H1 (cell line): Measurements from ENCODE around the gene NCEH1. TPM values are rescaled to one million over a fixed set of nuclear protein-coding genes. Genes with fewer than 3 reads are reported as not detected.

Experiments used
- CEBPB ChIP-seq: IDR thresholded peaks from 2 replicates; pipeline ENCODE4 v1.6.1; 2012; ENCODE audit warnings: low read depth, low read length
- EZH2 ChIP-seq: fragments of 200-600 bp; sonication (generic); IDR thresholded peaks from 2 replicates; pipeline ENCODE4 v1.7.1; 2012; ENCODE audit warnings: low read depth, mild to moderate bottlenecking, moderate library complexity, low read length, inconsistent platforms; ENCODE audit not compliant: severe bottlenecking
- JUND ChIP-seq: IDR thresholded peaks from 2 replicates; pipeline ENCODE4 v1.6.1; 2011; ENCODE audit warnings: mild to moderate bottlenecking, improper control_type of control experiment, low read length
- POLR2AphosphoS5 ChIP-seq: IDR thresholded peaks from 2 replicates; pipeline ENCODE4 v1.6.1; 2011; ENCODE audit warnings: low read depth, low read length
- POU5F1 ChIP-seq: IDR thresholded peaks from 2 replicates; pipeline ENCODE4 v1.6.1; 2011; ENCODE audit warnings: low read depth, mild to moderate bottlenecking, low read length, moderate library complexity
- polyA plus RNA-seq, 7 experiments: library from polyadenylated mRNA; depleted of rRNA in 3 of 7; stranded (reverse) in 5 of 7; unstranded in 2 of 7; fragments of >200 nt in 5 of 7; fragments of 200-250 nt in 2 of 7; gene quantifications; 1 replicate in 5 of 7; 2 replicates in 1 of 7; 4 replicates in 1 of 7; pipeline versions ENCODE4 v1.2.1 to v1.2.3, GENCODE V29; 2011 to 2013; ENCODE audit warnings: missing spikeins in 2 of 7, mixed read lengths in 2 of 7
- total RNA-seq: library from RNA; stranded (reverse); fragmentation: NEBNext Ultra II Directional; extraction: Animal tissue kit (Norgen Biotek cat#: 25700); gene quantifications from 2 replicates; pipeline ENCODE4 v1.2.1, GENCODE V29; 2021
- TF ChIP-seq, protein P1 (sequence below): fragments of 300-600 bp; sonication (generic); IDR thresholded peaks from 2 replicates; pipeline ENCODE4 v1.7.1; 2012; ENCODE audit warnings: low read length, moderate library complexity, mild to moderate bottlenecking, inconsistent platforms; ENCODE audit not compliant: insufficient replicate concordance

NCEH1 gene
- total and polyA plus RNA-seq, 2 of the 8 experiments (the other 6 are each of a cell fraction or from before 2014, with no cell fraction given), result 2.2 to 6.4 TPM

DNA sequence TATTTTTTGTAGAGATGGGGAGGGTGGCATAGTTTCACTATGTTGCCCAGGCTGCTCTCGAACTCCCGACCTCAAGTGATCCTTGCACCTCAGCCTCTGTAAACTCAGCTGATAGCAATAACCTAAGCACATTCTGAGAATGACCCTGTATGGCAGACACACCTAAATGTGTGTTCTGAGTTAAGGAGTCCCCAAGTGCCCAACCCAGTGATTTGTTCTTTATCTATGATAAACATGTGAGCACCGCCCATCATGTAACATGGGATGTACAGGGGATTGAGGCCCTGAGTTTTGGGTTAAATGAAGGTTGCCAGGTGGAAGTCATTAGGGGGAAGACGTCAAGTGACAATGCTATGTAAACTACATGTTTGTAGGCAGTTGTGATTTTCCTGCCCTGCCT lies 5.7 kb downstream of the NCEH1 start (continued):
- TF ChIP-seq, protein P1, sequence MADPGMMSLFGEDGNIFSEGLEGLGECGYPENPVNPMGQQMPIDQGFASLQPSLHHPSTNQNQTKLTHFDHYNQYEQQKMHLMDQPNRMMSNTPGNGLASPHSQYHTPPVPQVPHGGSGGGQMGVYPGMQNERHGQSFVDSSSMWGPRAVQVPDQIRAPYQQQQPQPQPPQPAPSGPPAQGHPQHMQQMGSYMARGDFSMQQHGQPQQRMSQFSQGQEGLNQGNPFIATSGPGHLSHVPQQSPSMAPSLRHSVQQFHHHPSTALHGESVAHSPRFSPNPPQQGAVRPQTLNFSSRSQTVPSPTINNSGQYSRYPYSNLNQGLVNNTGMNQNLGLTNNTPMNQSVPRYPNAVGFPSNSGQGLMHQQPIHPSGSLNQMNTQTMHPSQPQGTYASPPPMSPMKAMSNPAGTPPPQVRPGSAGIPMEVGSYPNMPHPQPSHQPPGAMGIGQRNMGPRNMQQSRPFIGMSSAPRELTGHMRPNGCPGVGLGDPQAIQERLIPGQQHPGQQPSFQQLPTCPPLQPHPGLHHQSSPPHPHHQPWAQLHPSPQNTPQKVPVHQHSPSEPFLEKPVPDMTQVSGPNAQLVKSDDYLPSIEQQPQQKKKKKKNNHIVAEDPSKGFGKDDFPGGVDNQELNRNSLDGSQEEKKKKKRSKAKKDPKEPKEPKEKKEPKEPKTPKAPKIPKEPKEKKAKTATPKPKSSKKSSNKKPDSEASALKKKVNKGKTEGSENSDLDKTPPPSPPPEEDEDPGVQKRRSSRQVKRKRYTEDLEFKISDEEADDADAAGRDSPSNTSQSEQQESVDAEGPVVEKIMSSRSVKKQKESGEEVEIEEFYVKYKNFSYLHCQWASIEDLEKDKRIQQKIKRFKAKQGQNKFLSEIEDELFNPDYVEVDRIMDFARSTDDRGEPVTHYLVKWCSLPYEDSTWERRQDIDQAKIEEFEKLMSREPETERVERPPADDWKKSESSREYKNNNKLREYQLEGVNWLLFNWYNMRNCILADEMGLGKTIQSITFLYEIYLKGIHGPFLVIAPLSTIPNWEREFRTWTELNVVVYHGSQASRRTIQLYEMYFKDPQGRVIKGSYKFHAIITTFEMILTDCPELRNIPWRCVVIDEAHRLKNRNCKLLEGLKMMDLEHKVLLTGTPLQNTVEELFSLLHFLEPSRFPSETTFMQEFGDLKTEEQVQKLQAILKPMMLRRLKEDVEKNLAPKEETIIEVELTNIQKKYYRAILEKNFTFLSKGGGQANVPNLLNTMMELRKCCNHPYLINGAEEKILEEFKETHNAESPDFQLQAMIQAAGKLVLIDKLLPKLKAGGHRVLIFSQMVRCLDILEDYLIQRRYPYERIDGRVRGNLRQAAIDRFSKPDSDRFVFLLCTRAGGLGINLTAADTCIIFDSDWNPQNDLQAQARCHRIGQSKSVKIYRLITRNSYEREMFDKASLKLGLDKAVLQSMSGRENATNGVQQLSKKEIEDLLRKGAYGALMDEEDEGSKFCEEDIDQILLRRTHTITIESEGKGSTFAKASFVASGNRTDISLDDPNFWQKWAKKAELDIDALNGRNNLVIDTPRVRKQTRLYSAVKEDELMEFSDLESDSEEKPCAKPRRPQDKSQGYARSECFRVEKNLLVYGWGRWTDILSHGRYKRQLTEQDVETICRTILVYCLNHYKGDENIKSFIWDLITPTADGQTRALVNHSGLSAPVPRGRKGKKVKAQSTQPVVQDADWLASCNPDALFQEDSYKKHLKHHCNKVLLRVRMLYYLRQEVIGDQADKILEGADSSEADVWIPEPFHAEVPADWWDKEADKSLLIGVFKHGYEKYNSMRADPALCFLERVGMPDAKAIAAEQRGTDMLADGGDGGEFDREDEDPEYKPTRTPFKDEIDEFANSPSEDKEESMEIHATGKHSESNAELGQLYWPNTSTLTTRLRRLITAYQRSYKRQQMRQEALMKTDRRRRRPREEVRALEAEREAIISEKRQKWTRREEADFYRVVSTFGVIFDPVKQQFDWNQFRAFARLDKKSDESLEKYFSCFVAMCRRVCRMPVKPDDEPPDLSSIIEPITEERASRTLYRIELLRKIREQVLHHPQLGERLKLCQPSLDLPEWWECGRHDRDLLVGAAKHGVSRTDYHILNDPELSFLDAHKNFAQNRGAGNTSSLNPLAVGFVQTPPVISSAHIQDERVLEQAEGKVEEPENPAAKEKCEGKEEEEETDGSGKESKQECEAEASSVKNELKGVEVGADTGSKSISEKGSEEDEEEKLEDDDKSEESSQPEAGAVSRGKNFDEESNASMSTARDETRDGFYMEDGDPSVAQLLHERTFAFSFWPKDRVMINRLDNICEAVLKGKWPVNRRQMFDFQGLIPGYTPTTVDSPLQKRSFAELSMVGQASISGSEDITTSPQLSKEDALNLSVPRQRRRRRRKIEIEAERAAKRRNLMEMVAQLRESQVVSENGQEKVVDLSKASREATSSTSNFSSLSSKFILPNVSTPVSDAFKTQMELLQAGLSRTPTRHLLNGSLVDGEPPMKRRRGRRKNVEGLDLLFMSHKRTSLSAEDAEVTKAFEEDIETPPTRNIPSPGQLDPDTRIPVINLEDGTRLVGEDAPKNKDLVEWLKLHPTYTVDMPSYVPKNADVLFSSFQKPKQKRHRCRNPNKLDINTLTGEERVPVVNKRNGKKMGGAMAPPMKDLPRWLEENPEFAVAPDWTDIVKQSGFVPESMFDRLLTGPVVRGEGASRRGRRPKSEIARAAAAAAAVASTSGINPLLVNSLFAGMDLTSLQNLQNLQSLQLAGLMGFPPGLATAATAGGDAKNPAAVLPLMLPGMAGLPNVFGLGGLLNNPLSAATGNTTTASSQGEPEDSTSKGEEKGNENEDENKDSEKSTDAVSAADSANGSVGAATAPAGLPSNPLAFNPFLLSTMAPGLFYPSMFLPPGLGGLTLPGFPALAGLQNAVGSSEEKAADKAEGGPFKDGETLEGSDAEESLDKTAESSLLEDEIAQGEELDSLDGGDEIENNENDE, result no peak
- TF ChIP-seq JUND, result no peak
- TF ChIP-seq CEBPB, result no peak
- TF ChIP-seq POU5F1, result no peak
- no peak for TF ChIP-seq POLR2AphosphoS5
- no peak for TF ChIP-seq EZH2
- TF ChIP-seq, all 59 proteins: peak for 0
